GM12891 (cell line): ENCODE measurements around the gene PCK1.

Experiments used
- POLR2A ChIP-seq: IDR thresholded peaks from 2 replicates; pipeline ENCODE4 v1.6.1; 2011; ENCODE audit warnings: low read depth, low read length, control low read depth
- POLR2AphosphoS5 ChIP-seq: IDR thresholded peaks from 2 replicates; pipeline ENCODE4 v1.6.1; 2011; ENCODE audit warnings: low read depth, low read length, control low read depth

- TF ChIP-seq POLR2A: no peak
- TF ChIP-seq POLR2AphosphoS5: no peak
Measured at GRCh38 chr20:57548177-57549058, 12.5 kb upstream of the PCK1 start.
